Measurements from ENCODE around the gene APLF.

DNA sequence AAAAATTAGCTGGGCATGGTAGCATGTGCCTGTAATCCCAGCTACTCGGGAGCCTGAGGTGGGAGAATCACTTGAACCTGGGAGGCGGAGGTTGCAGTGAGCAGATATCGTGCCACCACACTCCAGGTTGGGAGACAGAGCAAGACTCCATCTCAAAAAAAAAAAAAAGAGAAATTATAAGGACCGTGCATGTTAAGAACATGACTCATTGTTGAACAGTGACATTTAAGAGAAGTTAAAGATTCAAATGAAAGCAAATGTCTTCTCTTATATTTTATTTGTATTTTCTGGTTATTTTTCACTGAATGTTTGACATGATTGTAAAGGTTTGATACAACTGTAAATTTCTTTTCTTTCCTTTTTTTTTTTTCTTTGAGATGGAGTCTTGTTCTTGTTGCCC is 69.6 kb downstream of the APLF start:
- TF ChIP-seq CTCF (conservative IDR thresholded peaks at IDR 0.05; ENCODE audit: low read depth, low read length) (no peak), EZH2 (IDR thresholded peaks at IDR 0.05; ENCODE audit: low read length, unreplicated experiment) (no peak), EZH2phosphoT487 (IDR thresholded peaks at IDR 0.05; ENCODE audit: borderline replicate concordance, low read length) (no peak)
